H1 (cell line): ENCODE data around the gene OLFM2. TPM values are rescaled to one million over a fixed set of nuclear protein-coding genes. Genes with fewer than 3 reads are reported as not detected.

ENCODE experiments used
- CTCF ChIA-PET: fragments of 300-600 bp; sonication (Branson Sonifier 250); formaldehyde crosslinking; loops from one replicate; lab custom pipeline; 2021; ENCODE audit not compliant: partially characterized antibody; lab: Charles Lee
- POLR2A ChIA-PET: fragments of 300-600 bp; sonication (Branson Sonifier 250); formaldehyde crosslinking; loops from one replicate; lab custom pipeline; 2021; ENCODE audit warnings: inconsistent platforms; ENCODE audit not compliant: partially characterized antibody; lab: Charles Lee
- DNase-seq, 2 experiments: peaks; one replicate each; pipeline versions ENCODE4 v3.0.0 to v3.0.0-alpha.2; 2010 to 2022; ENCODE audit warnings: low spot score in 2 of 2, low read depth in 1 of 2, mixed read lengths in 1 of 2
- FAIRE-seq: peaks from 2 replicates; lab custom pipeline; 2011; peaks lifted over from hg19 to GRCh38; lab: Jason Lieb, UNC
- H2AFZ ChIP-seq: 2 replicates; pipeline ENCODE4 v1.8.1; 2012; ENCODE audit warnings: low read length, inconsistent platforms
- H2AK5ac ChIP-seq: 2 replicates; pipeline ENCODE4 v1.6.1; 2013; ENCODE audit warnings: low read depth, low read length
- H2BK120ac ChIP-seq: replicated peaks from 2 replicates; pipeline ENCODE3; 2013; ENCODE audit warnings: low read depth, low read length, inconsistent platforms
- H2BK12ac ChIP-seq: 2 replicates; pipeline ENCODE4 v1.6.1; 2013; ENCODE audit warnings: low read depth, low read length
- H2BK15ac ChIP-seq: 2 replicates; pipeline ENCODE4 v1.6.1; 2013; ENCODE audit warnings: low read length
- H2BK20ac ChIP-seq: 2 replicates; pipeline ENCODE4 v1.6.1; 2013; ENCODE audit warnings: low read length
- H2BK5ac ChIP-seq: 2 replicates; pipeline ENCODE4 v1.6.1; 2013; ENCODE audit warnings: low read depth, low read length
- H3K14ac ChIP-seq: 2 replicates; pipeline ENCODE4 v1.6.1; 2013; ENCODE audit warnings: inconsistent platforms; ENCODE audit not compliant: insufficient read length
- H3K18ac ChIP-seq: 2 replicates; pipeline ENCODE4 v1.6.1; 2013; ENCODE audit warnings: low read length; ENCODE audit errors: extremely low read depth
- H3K23ac ChIP-seq: 2 replicates; pipeline ENCODE4 v1.6.1; 2013; ENCODE audit warnings: inconsistent platforms; ENCODE audit not compliant: insufficient read length
- H3K23me2 ChIP-seq: 2 replicates; pipeline ENCODE4 v1.6.1; 2013; ENCODE audit warnings: low read depth, low read length
- H3K27ac ChIP-seq: 2 replicates; pipeline ENCODE4 v1.6.1; 2011; ENCODE audit warnings: low read depth, low read length, inconsistent platforms
- H3K27me3 ChIP-seq, 4 experiments: replicated peaks in 1 of 4; 1 replicate in 1 of 4; 2 replicates in 3 of 4; pipeline versions ENCODE4 v1.6.1 to v1.8.1; 2011 to 2013; ENCODE audit warnings: low read length in 3 of 4, mild to moderate bottlenecking in 3 of 4, inconsistent platforms in 2 of 4, mixed read lengths in 2 of 4, moderate library complexity in 1 of 4; ENCODE audit not compliant: control insufficient read depth in 3 of 4, insufficient read depth in 3 of 4; ENCODE audit errors: extremely low read depth in 1 of 4
- H3K36me3 ChIP-seq, 4 experiments: 2 replicates each; pipeline versions ENCODE4 v1.6.1 to v1.8.1; 2011 to 2013; ENCODE audit warnings: mild to moderate bottlenecking in 4 of 4, low read length in 3 of 4, moderate library complexity in 2 of 4, control low read depth in 1 of 4, inconsistent platforms in 1 of 4; ENCODE audit not compliant: insufficient read depth in 4 of 4, control insufficient read depth in 2 of 4
- H3K4ac ChIP-seq: replicated peaks from 2 replicates; pipeline ENCODE3; 2013; ENCODE audit warnings: low read length, low read depth, mixed read lengths, inconsistent platforms; ENCODE audit not compliant: insufficient read length
- H3K4me1 ChIP-seq, 4 experiments: replicated peaks in 1 of 4; 1 replicate in 1 of 4; 2 replicates in 3 of 4; pipeline versions ENCODE4 v1.6.1 to v1.8.1; 2011 to 2013; ENCODE audit warnings: low read length in 3 of 4, inconsistent platforms in 2 of 4, mixed read lengths in 1 of 4; ENCODE audit not compliant: insufficient read depth in 4 of 4, control insufficient read depth in 3 of 4
- H3K4me2 ChIP-seq, 2 experiments: 2 replicates each; pipeline versions ENCODE4 v1.6.1 to v1.8.1; 2011 to 2013; ENCODE audit warnings: low read depth in 2 of 2, low read length in 2 of 2, control low read depth in 1 of 2, inconsistent platforms in 1 of 2, mild to moderate bottlenecking in 1 of 2; ENCODE audit not compliant: insufficient read depth in 1 of 2
- H3K4me3 ChIP-seq, 4 experiments: fragments of 200-600, 300-600 bp in 1 of 4; sonication (generic), shearing (Covaris generic), sonication (Bioruptor Twin) in 1 of 4; 2 replicates each; pipeline versions ENCODE4 v1.5.1 to v1.8.1; 2011 to 2016; ENCODE audit warnings: low read length in 4 of 4, low read depth in 3 of 4, control low read depth in 2 of 4, inconsistent platforms in 2 of 4, mild to moderate bottlenecking in 2 of 4, mixed read lengths in 1 of 4, moderate library complexity in 1 of 4; ENCODE audit not compliant: insufficient read depth in 2 of 4; ENCODE audit errors: extremely low read depth in 1 of 4
- H3K56ac ChIP-seq: replicated peaks from 2 replicates; pipeline ENCODE3; 2013; ENCODE audit warnings: low read depth, mild to moderate bottlenecking, mixed read lengths, low read length, inconsistent platforms; ENCODE audit not compliant: insufficient read length
- H3K79me1 ChIP-seq: 2 replicates; pipeline ENCODE4 v1.6.1; 2013; ENCODE audit warnings: low read depth, low read length, control low read depth
- H3K79me2 ChIP-seq, 2 experiments: 2 replicates each; pipeline versions ENCODE4 v1.6.1 to v1.8.1; 2012 to 2013; ENCODE audit warnings: low read length in 2 of 2, mild to moderate bottlenecking in 2 of 2, inconsistent platforms in 1 of 2; ENCODE audit not compliant: insufficient read depth in 2 of 2, control insufficient read depth in 1 of 2
- H3K9ac ChIP-seq, 4 experiments: replicated peaks in 1 of 4; 1 replicate in 1 of 4; 2 replicates in 3 of 4; pipeline versions ENCODE4 v1.6.1 to v1.8.1; 2011 to 2013; ENCODE audit warnings: low read depth in 3 of 4, low read length in 3 of 4, control low read depth in 2 of 4, mild to moderate bottlenecking in 2 of 4, moderate library complexity in 2 of 4, inconsistent platforms in 1 of 4; ENCODE audit errors: extremely low read depth in 1 of 4
- H3K9me3 ChIP-seq, 2 experiments: 2 replicates each; pipeline versions ENCODE4 v1.6.1 to v1.8.1; 2012 to 2013; ENCODE audit warnings: mild to moderate bottlenecking in 2 of 2, moderate library complexity in 2 of 2, control low read depth in 1 of 2, inconsistent platforms in 1 of 2, low read depth in 1 of 2, low read length in 1 of 2, mixed read lengths in 1 of 2; ENCODE audit not compliant: insufficient read depth in 2 of 2
- H4K20me1 ChIP-seq, 2 experiments: replicated peaks in 1 of 2; 2 replicates each; pipeline versions ENCODE3 to v1.8.1; 2011 to 2013; ENCODE audit warnings: inconsistent platforms in 2 of 2, low read length in 2 of 2, mild to moderate bottlenecking in 1 of 2; ENCODE audit not compliant: insufficient read depth in 2 of 2, control insufficient read depth in 1 of 2
- H4K5ac ChIP-seq: 2 replicates; pipeline ENCODE4 v1.6.1; 2013; ENCODE audit warnings: low read length, low read depth, mixed read lengths, inconsistent platforms; ENCODE audit not compliant: insufficient read length
- H4K8ac ChIP-seq: 2 replicates; pipeline ENCODE4 v1.8.0; 2013; ENCODE audit warnings: mild to moderate bottlenecking, moderate library complexity, low read length, inconsistent platforms; ENCODE audit not compliant: insufficient read depth; ENCODE audit errors: extremely low read depth
- H4K91ac ChIP-seq: replicated peaks from 2 replicates; pipeline ENCODE3; 2013; ENCODE audit warnings: low read length, mixed read lengths, inconsistent platforms; ENCODE audit not compliant: insufficient read length
- BACH1 ChIP-seq: IDR thresholded peaks from 2 replicates; pipeline ENCODE4 v1.6.1; 2012; ENCODE audit warnings: low read length, improper control_type of control experiment
- CHD1 ChIP-seq: IDR thresholded peaks from 2 replicates; pipeline ENCODE4 v1.6.1; 2012; ENCODE audit warnings: low read depth, low read length, improper control_type of control experiment
- CREB1 ChIP-seq: IDR thresholded peaks from 2 replicates; pipeline ENCODE4 v1.6.1; 2012; ENCODE audit warnings: inconsistent platforms
- EP300 ChIP-seq, 2 experiments: IDR thresholded peaks; 1 replicate in 1 of 2; 2 replicates in 1 of 2; pipeline ENCODE4 v1.6.1; 2011 to 2012; ENCODE audit warnings: low read depth in 2 of 2, low read length in 2 of 2, mild to moderate bottlenecking in 2 of 2, borderline replicate concordance in 1 of 2, inconsistent platforms in 1 of 2, moderate library complexity in 1 of 2
- FOSL1 ChIP-seq: IDR thresholded peaks from 2 replicates; pipeline ENCODE4 v1.6.1; 2011; ENCODE audit warnings: mild to moderate bottlenecking, low read depth, low read length, moderate library complexity; ENCODE audit not compliant: insufficient read depth
- MAX ChIP-seq: IDR thresholded peaks from 2 replicates; pipeline ENCODE4 v1.6.1; 2012; ENCODE audit warnings: inconsistent platforms
- RFX5 ChIP-seq: IDR thresholded peaks from 2 replicates; pipeline ENCODE4 v1.6.1; 2011; ENCODE audit warnings: low read depth, low read length, improper control_type of control experiment, borderline replicate concordance
- RNF2 ChIP-seq: fragments of 200-900, 300-1000 bp; sonication (generic); IDR thresholded peaks from 2 replicates; pipeline ENCODE4 v1.7.1; 2016; ENCODE audit warnings: borderline replicate concordance, low read depth, mild to moderate bottlenecking, antibody characterized with exemption, low read length; ENCODE audit not compliant: poor library complexity, severe bottlenecking; ENCODE audit errors: missing control alignments
- SIRT6 ChIP-seq: IDR thresholded peaks from one replicate; pipeline ENCODE4 v1.7.1; 2012; ENCODE audit warnings: low read length, inconsistent platforms
- SUZ12 ChIP-seq: fragments of 200-600 bp; sonication (generic); IDR thresholded peaks from 2 replicates; pipeline ENCODE4 v1.6.1; 2012; ENCODE audit warnings: mild to moderate bottlenecking, inconsistent platforms, low read length, moderate library complexity, mixed read lengths
- TAF7 ChIP-seq: optimal IDR thresholded peaks from 2 replicates; pipeline ENCODE3; 2011; ENCODE audit warnings: low read depth, mild to moderate bottlenecking, inconsistent platforms, low read length, moderate library complexity, borderline replicate concordance
- TEAD4 ChIP-seq: IDR thresholded peaks from 2 replicates; pipeline ENCODE4 v1.6.1; 2012; ENCODE audit warnings: low read depth, low read length, inconsistent platforms, mixed read lengths
- WGBS, 2 experiments: shearing (Covaris generic) in 1 of 2; methylation state at CpG; one replicate each; pipeline versions ENCODE4 v1.1.6 to v1.1.7; 2013 to 2015; ENCODE audit warnings: low lambda C conversion rate in 2 of 2, mixed read lengths in 2 of 2, inconsistent platforms in 1 of 2, low coverage in 1 of 2, missing lambda C conversion rate in 1 of 2; ENCODE audit not compliant: insufficient replicate concordance in 2 of 2, insufficient coverage in 1 of 2, insufficient read length in 1 of 2; ENCODE audit errors: extremely low coverage in 1 of 2, missing lambda C conversion rate in 1 of 2; 5-methylcytosine and 5-hydroxymethylcytosine counted together
- polyA plus RNA-seq, 7 experiments: library from polyadenylated mRNA; depleted of rRNA in 3 of 7; stranded (reverse) in 5 of 7; unstranded in 2 of 7; fragments of >200 nt in 5 of 7; fragments of 200-250 nt in 2 of 7; gene quantifications; 1 replicate in 5 of 7; 2 replicates in 1 of 7; 4 replicates in 1 of 7; pipeline versions ENCODE4 v1.2.1 to v1.2.3, GENCODE V29; 2011 to 2013; ENCODE audit warnings: missing spikeins in 2 of 7, mixed read lengths in 2 of 7
- total RNA-seq: library from RNA; stranded (reverse); fragmentation: NEBNext Ultra II Directional; extraction: Animal tissue kit (Norgen Biotek cat#: 25700); gene quantifications from 2 replicates; pipeline ENCODE4 v1.2.1, GENCODE V29; 2021

The OLFM2 gene
- total and polyA plus RNA-seq, 2 of the 8 experiments (the other 6 are each of a cell fraction or from before 2014, with no cell fraction given): 68.2 to 151 TPM

GRCh38 chr19:9966024-9966423, 29.7 kb upstream of the OLFM2 start:
- ChIA-PET POLR2A (interaction anchor here (0.7 to 1.5 kb wide), 4 partner anchors 9 to 35 kb away, joined by 3 to 5 read pairs (median 4); no protein-coding TSS in a partner anchor), CTCF (interaction anchor here (0.5 to 5.7 kb wide), 8 partner anchors 13 to 119 kb away, joined by 3 to 44 read pairs (median 9); no protein-coding TSS in a partner anchor)
- Histone ChIP-seq H4K20me1 (no peaks in the 10 kb centered on the region), H3K14ac (no peak overlapping the region), H3K36me3 (no peaks in the 10 kb centered on the region), H3K4ac (no peak overlapping the region), H3K9ac (no peak overlapping the region; a peak in 1 of 7 replicates), H3K27me3 (peaks cover 0 to 10% (median 7%) of the 10 kb centered on the region in 4 experiments; a peak in 6 of 7 replicates), H3K4me1 (peaks cover 0 to 9% (median 0%) of the 10 kb centered on the region in 4 experiments; a peak in 2 of 7 replicates), H4K5ac (peak overlapping the region; percentile 3), H3K23me2 (peaks cover 11% of the 10 kb centered on the region; the same call in 1 of the 2 replicates), H4K91ac (no peak overlapping the region), H2BK120ac (no peak overlapping the region), H3K56ac (no peak overlapping the region), H2BK20ac (no peak overlapping the region), H3K4me3 (peak overlapping the region; percentile 4 to 56 (median 42)), H3K9me3 (no peaks in the 10 kb centered on the region), H2BK5ac (no peak overlapping the region), H2BK12ac (0 out of 2 replicates have a peak overlapping the region, but pooled peaks have one; percentile 68), H2BK15ac (no peak overlapping the region), H2AK5ac (no peak overlapping the region), H3K18ac (peak overlapping the region; percentile 71), H4K8ac (no peak overlapping the region; the same call in 1 of the 2 replicates), H3K4me2 (peak overlapping the region; percentile 66 to 68), H2AFZ (no peak overlapping the region), H3K79me1 (no peaks in the 10 kb centered on the region), H3K79me2 (no peaks in the 10 kb centered on the region), H3K27ac (no peak overlapping the region), H3K23ac (no peak overlapping the region)
- no peak for DNase-seq
- WGBS, 2 experiments: 51% methylated on average over 6 of the region's 14 CpGs; no CpG with 5 or more reads in 1 of the 2 experiments
- FAIRE-seq: no peak
- TF ChIP-seq SIRT6 (no peak), CREB1 (no peak), EP300 (IDR thresholded peaks at IDR 0.05; ENCODE audit: borderline replicate concordance in 1 of 2, low read depth in 2 of 2, low read length in 2 of 2) (no peak), FOSL1 (no peak), TEAD4 (no peak), BACH1 (no peak), RFX5 (no peak), TAF7 (no peak), SUZ12 (no peak; the same call in 1 of the 2 replicates), CHD1 (no peak), RNF2 (no peak), MAX (no peak)
